Transverse colon (tissue), 3 donors: Measurements from ENCODE around the gene ACTN4.

Experiments used
- CTCF ChIP-seq, 5 experiments: fragments of 200-600 bp in 3 of 5; fragments of 450-650 bp in 2 of 5; sonication (generic) in 3 of 5; IDR thresholded peaks; 1 replicate in 2 of 5; 2 replicates in 3 of 5; pipeline ENCODE4 v1.5.1; 2016 to 2017; ENCODE audit warnings: antibody characterized with exemption in 5 of 5, inconsistent platforms in 3 of 5, mild to moderate bottlenecking in 2 of 5, moderate library complexity in 1 of 5
- EP300 ChIP-seq: sonication (generic); formaldehyde crosslinking; IDR thresholded peaks from one replicate; pipeline ENCODE4 v1.6.1; 2017; ENCODE audit warnings: antibody characterized with exemption, low read depth
- POLR2A ChIP-seq: fragments of 450-650 bp; IDR thresholded peaks from one replicate; pipeline ENCODE4 v1.6.1; 2016; ENCODE audit warnings: antibody characterized with exemption, mild to moderate bottlenecking, moderate library complexity

- TF ChIP-seq CTCF (IDR thresholded peaks at IDR 0.05) (no peak), EP300 (no peak), POLR2A (no peak)
Observed at GRCh38 chr19:38709671-38710415, 62.4 kb downstream of the ACTN4 start.
